Superior temporal gyrus (tissue), 1 donor: ENCODE data around the gene ACER2.

ENCODE experiments used
- DNase-seq: peaks from one replicate; pipeline ENCODE4 v3.0.0-alpha.2; 2016; ENCODE audit errors: extremely low spot score

Gene ACER2

DNA sequence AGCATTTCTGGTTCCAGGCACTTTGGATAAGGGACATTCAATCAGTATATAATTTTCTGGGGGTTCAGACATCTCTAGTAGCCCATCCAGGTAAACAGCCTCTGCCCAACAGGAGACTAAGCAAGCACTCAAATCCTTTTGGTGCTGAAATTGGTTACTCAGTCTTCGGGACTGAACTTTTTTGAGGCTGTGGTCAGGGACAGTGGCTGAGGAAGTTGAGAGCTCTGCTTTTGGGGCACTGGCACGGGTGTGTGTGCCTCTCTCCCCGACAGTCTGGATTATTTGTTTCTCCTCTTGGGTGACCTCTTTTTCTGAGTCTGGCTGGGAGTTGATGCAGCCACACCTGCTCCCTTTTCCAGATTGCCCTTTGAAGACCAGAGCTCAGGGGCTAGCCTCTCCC lies 47.6 kb downstream of the ACER2 start:
- no peak for DNase-seq

DNA sequence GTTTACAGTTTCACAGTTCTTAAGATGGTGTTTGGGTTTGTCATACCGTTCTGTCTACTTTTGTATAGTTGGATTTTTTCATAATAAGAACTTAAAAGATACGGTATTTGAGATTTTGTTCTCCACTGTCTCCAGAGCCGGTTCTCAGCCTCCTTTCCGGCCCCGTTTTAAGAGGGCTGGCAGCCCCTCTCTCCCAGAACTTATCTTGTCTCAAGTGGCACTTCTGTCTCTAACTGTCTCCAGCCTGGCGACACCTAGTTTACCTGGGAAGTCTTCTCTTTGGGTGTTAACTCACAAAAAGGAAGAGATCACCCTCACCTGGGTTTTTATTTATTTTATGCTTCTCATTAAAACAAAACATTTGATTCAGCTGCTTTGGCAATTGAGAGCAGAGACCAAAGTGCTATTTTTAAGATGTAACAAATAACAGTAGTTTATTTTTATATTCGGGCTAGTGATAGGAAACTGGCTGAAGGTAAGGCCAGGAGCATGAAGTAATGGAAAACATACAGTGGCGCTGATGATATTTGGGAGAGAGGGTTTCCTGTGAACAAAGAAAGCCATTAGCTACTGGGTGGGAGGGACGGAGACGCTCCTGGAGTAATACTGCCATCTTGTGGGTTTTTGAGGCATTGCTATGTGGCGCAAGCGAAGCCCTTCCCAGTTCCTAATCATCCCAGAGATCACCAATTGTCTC lies 48.3 kb downstream of the ACER2 start:
- DNase-seq, result peak; percentile 94

DNA sequence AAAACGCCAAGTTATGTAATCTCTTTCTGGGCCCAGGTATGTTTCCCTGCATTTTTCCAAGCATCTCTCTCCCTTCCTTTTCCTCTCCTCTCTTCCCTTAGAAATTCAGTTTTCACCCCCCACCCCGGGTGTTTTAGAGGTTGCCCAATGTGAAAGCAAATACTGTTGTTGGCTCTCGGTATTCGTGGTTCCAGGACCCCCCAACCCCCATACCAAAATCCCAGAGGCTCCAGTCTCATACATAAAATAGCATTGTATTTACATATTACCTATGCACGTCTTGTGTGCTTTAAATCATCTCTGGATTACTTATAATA lies 48.8 kb downstream of the ACER2 start:
- no peak for DNase-seq

DNA sequence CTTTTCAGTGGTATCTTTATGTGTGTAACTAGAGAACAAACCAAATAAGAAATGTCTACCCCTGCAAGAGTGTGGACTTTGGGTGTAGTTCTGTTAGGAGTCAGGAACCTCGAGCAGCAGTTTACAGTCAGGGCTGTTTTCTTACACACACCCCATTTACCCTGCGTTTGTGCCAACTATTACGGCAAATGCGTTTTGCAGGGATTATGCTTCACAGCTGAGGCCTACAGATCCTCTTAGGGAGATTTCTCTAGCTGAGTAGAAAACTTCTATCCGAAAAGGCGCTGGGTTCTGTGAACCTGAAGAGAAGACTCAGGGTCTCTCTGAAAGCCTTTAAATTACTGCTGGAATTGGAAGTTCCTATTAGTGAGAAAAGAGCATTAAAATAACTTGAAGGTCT lies 51.4 kb downstream of the ACER2 start:
- DNase-seq, result no peak

DNA sequence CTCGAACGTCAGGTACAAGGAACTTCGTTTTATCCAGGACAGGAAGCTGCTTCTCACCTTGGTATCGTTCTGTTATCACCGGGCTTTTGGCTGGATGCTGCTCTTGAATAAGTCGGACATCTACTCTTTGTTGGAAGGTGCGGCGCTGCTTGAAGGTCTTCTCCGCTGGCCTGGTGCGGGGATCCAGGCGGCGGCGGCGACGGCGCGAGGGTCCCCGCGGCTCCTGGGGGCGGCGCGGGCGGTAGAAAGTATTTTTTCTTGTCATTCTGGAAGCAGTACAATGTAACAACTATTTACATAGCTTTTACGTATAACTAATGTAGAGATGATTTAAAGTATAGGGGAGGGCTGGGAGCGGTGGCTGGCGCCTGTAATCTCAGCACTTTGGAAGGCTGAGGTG lies 52.3 kb downstream of the ACER2 start:
- no peak for DNase-seq

DNA sequence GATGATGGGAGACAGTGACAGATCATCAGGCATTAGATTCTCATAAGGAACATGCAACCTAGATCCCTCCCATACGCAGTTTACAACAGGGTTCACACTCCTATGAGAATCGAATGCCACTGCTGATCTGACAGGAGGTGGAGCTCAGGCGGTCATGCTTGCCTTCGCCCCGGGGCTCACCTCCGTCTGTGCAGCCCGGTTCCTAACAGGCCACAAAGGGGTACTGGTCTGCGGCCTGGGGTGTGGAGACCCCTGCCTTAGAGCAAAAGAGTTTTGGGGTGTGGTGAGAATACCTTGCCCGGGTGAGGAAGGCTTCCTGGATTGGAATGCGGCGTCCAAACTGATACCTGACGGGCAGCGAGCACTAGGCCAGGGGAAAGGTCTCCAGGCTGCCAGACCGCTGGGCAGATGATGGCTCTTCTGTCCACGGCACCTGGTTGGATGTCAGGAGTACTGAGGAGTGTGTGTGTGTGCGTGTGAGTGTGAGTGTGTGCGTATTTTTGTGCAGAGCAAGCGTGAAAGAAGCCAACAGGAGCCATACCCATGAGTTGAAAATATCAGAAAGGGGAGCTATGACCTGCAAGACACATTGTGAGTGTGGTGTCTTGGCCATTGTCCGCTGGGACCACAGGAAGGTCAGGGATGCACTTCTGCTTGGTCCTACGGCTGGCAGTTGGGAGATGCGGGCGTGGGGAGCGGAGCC lies 55.4 kb downstream of the ACER2 start:
- no peak for DNase-seq

DNA sequence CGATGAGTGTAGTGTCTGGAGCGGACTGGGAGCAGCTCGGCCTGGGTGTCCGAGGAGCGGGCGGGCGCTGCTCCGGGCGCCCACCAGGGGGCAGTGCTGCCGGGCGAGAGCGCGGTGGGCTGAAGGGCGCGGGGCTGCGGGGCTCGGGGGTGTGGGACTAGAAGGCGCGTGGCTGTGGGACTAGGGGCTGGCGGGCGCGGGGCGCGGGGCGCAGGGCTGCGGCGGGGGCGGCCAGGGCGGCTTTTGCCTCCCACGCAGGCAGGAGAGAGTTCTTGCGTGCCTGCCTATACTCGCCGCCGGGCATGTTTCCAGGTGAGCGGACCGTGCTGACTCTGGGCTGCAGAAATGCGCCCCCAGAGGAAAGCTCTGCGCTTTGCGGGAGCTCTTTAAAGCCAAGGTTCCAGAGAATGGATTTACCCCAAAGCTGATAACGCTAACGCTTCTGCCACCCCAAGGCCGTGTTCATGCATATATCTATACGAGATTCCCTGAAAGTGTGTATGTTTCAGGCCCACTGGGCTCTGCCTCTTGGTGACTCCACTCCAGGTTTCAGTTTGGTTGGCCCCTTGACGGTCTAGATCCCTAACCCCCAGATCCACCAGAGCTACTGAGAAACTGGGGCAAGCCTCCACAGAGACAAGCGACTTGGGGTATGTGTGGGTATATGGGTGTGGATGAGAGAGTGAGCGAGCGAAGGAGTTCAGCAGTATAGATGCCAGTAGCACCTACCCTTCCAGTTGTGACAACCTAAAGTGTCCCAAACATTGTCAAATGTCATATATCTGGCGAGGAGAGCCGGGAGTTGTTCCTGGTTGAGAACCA lies 56.2 kb downstream of the ACER2 start:
- DNase-seq, result peak; percentile 73

DNA sequence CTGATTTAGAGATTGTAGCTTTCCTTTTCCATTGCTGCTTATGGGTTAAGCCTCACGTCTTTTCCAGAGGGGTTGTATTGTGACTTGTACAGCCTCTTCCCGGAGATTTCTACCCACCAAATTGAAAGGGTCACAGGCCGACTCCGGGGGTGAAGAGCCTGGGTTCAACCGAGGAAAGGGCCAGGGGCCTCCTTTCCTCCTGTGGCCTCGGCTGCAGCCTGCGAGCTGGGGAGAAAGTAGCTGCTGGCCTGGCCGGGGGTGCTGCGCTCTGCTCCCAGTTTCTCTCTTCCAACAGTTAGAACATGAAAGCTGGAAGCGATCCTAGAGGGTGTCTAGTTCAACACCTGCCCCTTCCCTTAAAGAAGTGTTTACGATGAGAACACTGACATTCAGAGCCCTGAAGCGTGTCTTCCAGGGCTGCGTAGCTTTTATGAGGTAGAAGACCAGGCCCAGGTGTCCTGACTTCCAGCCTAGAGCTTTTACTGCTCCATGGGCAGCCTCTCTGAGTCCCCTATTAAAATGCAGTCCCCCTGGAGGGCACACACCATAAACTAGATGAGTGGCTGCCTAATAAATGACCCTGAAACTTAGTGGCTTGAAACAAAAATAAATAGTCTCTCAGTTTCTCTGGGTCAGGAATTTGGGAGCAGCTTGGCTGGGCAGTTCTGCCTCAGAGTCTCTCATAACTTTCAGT lies 56.9 kb downstream of the ACER2 start:
- DNase-seq, result no peak

DNA sequence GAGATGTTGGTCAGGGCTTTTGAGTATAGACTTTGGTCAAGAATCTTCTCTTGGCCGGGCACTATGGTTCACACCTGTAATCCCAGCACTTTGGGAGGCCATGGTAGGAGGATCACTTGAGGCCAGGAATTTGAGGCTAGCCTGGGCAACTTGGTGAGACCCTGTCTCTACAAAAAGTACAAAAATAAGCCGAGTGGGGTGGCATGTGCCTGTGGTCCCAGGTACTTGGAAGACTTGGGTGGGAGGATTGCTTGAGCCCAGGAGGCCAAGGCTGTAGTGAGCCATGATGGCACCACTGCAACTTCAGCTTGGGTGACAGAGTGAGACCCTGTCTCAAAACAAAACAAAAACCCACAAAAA lies 57.5 kb downstream of the ACER2 start:
- no peak for DNase-seq

DNA sequence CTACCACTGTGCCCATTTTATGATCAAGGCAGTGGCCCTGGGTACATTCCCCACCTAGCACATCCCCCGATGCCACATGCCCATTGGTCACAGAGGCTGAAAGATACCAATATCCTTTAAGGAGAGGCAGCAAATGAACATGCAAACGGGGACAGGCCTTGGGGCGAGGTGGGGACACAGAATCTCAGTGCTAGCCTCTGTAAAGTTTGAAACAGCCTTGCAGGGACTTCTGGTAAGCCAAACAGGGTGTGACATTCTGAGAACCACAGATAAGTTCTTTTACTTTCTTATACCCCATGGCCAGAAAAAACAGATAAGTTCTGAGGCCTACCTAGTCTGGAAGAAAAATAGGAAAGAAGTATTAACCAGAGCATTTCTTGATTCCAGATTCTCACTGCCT lies 60.5 kb downstream of the ACER2 start:
- DNase-seq, result no peak

DNA sequence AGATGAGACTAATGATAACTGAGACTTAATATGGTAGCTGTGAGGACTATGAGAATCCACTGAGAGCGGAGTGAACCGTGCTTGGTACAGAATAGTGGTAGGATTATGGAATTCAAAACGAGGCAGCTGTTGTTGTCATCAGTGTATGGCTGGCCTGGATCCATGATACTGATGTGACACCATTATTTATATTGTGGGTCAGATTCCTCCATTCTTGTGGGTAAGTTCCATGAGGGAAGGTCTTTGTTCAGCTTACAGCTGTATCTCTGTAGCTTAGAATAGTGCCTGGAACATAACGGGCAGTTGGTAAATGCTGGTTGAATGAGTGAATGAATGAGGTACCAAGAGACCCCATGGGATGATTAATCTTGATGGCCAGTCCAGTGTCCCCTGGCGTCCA lies 61.8 kb downstream of the ACER2 start:
- DNase-seq, result no peak

DNA sequence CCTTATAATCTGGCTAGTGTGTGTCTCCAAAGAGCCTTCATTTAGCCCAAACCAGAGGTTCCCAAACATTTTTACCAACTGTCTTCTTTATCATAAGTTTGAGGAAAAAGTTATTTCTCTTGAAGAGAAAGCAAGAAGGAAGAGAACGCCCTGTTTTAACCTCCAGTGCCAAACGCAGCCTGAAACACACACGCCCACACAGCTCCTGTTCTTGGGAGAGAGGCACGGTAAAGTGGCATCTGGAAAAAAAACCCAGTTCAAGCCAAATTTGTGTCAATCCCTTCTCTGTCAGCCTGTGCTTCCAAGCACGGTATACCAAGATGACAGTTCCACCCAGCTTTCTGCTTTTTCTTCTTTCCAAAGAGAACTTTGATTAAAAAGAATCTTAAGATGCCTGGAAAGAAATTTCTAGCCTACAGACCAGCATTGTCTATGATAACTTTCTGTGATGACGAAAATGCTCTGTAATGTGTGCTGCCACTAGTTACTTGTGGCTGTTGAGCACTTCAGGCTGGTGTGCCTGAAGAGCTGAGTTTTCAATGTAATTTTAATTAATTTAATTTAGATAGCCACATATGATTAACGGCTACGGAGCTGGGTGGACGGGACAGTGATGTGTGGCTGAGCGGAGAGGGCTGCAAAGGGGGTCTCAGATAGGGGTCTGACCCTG lies 62.3 kb downstream of the ACER2 start:
- peak; percentile 83 for DNase-seq

DNA sequence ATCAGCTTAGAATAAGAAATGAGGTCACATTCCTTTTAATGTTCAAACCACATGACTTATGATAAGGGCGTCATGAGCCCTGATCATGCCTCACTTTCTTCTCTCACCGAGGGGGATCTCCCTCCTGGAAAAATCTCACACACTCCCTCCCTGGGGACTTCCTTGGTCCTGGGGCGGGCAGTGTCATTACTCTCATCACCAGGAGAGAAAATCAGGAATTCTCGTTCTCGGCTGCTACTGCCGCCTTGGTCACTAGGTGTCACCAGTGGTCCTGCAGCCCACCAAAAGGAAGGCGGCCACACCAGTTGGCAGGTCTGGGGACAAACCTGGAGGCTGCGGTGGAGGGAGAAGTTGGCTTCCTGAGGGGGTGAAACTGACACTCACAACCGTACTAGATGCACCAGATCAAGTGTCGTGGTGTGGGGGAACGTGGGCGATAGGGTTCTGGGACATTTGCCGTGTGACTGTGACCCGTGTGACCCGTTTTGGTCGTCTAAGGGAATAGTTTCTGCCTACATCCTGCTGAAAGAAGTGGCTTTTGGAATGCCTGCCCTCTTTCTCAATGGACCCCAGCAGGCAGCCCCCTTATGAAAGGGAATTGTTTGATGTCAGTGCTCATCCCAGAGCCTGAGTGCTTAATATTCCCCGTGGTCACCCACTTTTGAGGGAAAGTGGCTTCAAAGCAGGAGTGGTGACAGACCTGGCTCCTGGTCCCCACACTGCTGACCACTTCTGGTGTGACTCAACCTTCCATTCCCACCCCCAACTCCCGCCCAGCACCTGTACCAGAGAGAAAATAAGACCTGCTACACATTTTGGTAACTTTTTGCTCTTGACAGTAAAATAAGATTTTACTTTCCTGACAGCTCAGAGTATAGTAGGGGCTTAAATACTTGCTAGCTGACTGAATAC lies 63.2 kb downstream of the ACER2 start:
- DNase-seq, result peak; percentile 92

DNA sequence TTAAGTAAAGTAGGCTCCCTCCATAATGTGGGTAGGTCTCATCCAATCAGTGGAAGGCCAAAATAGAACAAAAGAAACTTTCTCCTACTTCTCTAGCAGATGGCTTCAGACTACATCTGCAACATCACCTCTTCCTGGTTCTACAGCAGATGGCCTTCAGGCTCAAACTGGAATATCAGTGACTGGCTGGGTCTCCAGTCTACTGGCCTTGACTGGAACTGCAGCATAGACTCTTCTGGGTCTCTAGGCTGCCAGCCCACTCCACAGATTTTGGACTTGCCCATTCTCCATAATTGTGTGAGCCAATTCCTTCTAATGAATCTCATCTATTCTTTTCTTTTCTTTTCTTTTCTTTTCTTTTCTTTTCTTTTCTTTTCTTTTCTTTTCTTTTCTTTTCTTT lies 64.8 kb downstream of the ACER2 start:
- no peak for DNase-seq

DNA sequence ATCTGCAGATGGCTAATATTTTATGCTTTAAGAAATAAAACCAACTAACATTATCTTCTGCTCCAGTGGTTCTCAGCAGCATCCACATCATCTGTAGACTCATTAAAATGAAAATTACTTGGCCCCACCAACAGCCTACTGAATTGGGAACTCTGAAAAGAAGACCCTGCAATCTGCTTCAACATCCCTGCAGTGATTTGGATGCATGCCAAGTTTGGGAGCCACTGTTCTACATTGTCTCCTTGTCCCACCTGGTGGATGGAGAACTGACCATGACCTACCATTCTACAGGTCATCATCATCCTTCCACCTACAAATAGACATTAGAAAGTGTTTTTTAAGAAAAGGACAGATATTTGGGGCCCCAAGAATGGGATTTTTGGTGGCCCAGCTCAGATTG lies 71.1 kb downstream of the ACER2 start:
- peak; percentile 33 for DNase-seq

DNA sequence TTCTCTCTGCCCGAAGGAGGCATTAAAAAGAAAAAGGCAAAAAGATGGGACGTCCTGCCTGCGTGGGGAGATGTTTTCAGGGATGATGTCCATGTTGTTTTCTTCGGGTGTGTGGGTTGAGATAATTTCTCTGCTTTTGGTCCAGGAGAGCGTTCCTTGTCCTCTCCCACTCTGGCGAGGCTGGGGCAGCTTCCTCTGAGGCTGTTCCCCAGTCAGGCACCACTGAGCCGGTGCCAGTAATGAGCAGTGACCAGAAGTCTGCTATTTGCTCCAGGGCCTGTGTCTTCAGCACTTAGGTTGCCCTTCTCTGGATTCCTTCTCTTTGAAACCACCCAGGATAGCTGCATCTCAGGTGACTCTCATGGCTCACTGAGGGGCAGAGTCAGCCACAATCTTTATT lies 71.5 kb downstream of the ACER2 start:
- no peak for DNase-seq

DNA sequence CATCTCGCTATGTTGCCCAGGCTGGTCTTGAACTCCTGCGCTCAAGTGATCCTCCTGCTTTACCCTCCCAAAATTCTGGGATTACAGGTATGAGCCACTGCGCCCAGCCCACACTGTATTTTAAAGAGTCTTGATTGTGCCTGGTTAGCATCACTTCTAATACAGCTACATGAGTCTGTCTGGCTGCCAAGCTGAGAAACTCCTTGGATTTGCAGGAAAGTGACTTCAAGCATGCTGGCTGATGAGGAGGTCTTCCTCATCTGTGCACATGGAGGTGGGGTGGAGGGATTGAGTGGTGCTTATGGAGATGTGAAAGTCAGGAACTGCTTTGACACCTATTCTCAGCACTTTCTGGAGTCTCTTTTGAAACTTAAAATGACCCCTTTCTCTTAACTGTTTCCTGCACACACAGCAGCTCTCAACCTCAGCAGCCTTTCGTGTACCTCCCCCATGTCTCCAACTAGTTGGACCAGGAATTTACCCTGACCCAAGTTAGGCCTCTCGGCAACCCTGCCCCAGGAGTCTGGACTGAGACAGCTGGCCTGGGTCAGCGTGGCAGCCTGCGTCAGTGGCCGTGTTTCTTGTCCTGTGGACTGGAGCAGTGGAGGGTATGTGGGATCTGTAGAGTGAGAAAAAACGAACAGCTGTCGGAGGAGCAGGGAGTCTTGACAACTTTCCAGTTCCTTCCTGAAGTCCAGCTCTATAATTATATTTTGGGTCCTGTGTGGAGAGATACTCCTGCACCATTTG lies 72.5 kb downstream of the ACER2 start:
- DNase-seq, result peak; percentile 35

DNA sequence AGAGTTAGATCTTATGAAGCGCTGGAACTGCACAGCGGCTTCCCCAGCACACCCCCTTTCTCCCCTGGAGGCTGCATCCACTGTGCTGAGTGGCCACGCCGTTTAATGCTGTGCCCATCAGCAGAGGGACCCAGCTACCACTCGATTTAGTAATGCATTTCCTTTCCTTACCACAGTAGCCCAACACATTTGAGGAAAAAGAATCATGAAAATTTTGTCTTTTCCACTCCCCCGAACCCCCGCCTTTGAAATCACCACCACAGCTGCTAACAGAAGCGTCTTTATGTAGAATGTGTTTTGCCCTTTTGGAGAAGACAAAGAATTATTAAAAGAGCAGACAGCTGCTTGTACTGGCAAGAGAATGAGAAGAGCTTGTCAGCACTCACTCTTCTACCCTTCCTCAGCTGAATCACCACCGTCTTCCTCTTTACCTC lies 73.2 kb downstream of the ACER2 start:
- DNase-seq, result peak; percentile 95

DNA sequence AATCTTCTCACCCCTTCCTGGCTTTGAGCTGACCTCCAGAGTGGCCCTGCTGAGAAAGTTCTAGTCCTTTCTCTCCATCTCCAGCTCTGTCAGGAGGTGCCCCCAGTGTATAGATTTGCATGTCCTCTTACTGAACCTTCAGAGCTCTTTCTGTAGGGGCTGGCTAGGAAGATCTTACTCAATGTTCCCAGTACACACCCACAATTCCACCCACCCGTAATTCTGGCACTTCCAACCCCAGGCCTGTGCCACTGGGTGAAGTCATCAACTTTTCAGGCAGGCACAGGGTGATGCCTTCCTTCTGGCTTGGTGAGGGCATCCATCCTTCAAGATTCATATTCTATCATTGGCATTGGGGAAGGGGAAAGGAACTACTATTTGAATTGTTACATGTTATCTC lies 75.9 kb downstream of the ACER2 start:
- DNase-seq, result peak; percentile 15

DNA sequence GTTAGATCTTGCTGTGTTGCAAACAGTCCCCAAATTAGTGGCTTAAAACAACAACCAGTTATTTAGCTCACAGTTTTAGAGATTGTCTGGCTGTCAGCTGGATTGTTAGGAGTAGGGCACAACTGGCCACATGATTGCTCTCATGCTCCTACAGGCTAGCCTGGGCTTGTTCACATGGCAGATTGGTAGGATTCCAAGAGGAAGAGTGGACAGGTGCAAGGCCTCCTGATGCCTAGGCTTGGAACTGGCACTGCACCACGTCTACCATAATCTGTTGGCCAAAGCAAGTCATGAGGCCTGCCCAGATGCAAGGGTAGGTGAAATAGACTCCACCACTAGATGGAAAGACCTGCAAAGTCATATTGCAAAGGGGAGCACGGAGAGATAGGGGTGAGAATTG lies 76.4 kb downstream of the ACER2 start:
- DNase-seq, result no peak
